Stimulated activated CD4-positive, alpha-beta T cell treated with anti-CD3 and anti-CD28 coated beads, TNF-alpha, amount 100 ng/mL, for 1 hour (primary cell): ENCODE results near the gene THOC5.

ENCODE experiments used
- DNase-seq, 3 donors: peaks; one replicate each; pipeline ENCODE4 v3.0.0-alpha.2; 2020; ENCODE audit warnings: low read depth in 3 of 3, low spot score in 1 of 3

Gene THOC5

GRCh38 chr22:29478326-29479276 is 75.0 kb downstream of the THOC5 start:
- peak in 1 of 3 donors; percentile 12 for DNase-seq

- DNase-seq: no peak
These were observed 75.7 kb downstream of the THOC5 start for GRCh38 chr22:29477723-29478318.

- no peak for DNase-seq
These were observed 77.4 kb downstream of the THOC5 start for GRCh38 chr22:29476116-29476515.

- no peak for DNase-seq
These were observed 78.0 kb downstream of the THOC5 start for GRCh38 chr22:29475550-29475949.

- DNase-seq: no peak
These were observed 80.6 kb downstream of the THOC5 start for GRCh38 chr22:29473001-29473400.

- peak; percentile 8 to 59 (median 36) for DNase-seq
These were observed 83.2 kb downstream of the THOC5 start for GRCh38 chr22:29470159-29470855.

GRCh38 chr22:29469755-29470154 is 83.8 kb downstream of the THOC5 start:
- DNase-seq: no peak

GRCh38 chr22:29464581-29464980 is 89.0 kb downstream of the THOC5 start:
- no peak for DNase-seq

- DNase-seq: no peak
These were observed 89.9 kb downstream of the THOC5 start for GRCh38 chr22:29463629-29464028.

GRCh38 chr22:29461263-29461662 is 92.3 kb downstream of the THOC5 start:
- DNase-seq: no peak

- no peak for DNase-seq
These were observed 93.8 kb downstream of the THOC5 start for GRCh38 chr22:29459773-29460172.

GRCh38 chr22:29458551-29458950 is 95.0 kb downstream of the THOC5 start:
- DNase-seq: no peak

GRCh38 chr22:29457730-29458129 is 95.8 kb downstream of the THOC5 start:
- no peak for DNase-seq

- DNase-seq: no peak
These were observed 97.3 kb downstream of the THOC5 start for GRCh38 chr22:29456211-29456671.
